ENCODE measurements around the gene MRPL54.

The MRPL54 gene

DNA sequence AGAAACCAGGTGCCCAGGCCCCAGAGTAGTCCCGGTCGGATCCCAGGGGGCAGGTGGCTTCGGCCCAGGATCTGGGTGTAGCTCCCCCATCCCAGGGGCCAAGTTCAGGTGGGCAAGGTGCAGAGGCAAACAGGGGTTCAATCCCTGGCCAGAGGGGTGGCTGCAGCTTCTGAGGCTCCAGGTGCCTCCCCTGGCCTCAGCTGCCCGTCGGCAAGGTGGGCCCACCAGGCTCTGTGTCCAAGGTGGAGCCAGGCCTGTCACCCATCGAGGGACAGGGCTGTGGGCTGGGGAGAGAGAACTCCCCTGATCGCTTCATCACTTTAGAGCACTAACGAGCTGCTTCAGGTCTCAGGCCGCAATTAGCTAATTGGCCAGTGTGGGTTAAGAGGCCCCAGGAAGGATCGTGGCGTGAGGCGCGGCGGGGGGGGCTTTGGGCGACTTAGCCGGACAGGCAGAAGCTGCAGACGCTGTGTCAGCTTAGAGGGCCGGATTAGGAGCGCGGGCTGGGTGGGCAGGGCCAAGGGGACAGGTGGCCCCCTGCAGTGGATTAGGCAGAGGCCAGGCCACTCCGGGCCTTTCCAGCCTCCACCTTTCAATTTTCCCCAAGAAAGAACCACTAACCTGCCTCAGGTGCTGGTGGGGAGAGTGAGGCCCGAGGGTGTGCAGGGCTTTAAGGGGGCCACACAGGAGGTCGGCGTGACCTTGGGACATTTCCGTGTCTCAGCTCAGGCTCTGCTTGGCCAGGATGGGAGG, 12.3 kb downstream of the MRPL54 start:
- H3K4me3 ChIP-seq (ENCODE audit: low read length): no peak overlapping the region
- DNase-seq (ENCODE audit: low read depth): no peak
- TF ChIP-seq, protein P1, sequence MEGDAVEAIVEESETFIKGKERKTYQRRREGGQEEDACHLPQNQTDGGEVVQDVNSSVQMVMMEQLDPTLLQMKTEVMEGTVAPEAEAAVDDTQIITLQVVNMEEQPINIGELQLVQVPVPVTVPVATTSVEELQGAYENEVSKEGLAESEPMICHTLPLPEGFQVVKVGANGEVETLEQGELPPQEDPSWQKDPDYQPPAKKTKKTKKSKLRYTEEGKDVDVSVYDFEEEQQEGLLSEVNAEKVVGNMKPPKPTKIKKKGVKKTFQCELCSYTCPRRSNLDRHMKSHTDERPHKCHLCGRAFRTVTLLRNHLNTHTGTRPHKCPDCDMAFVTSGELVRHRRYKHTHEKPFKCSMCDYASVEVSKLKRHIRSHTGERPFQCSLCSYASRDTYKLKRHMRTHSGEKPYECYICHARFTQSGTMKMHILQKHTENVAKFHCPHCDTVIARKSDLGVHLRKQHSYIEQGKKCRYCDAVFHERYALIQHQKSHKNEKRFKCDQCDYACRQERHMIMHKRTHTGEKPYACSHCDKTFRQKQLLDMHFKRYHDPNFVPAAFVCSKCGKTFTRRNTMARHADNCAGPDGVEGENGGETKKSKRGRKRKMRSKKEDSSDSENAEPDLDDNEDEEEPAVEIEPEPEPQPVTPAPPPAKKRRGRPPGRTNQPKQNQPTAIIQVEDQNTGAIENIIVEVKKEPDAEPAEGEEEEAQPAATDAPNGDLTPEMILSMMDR (IDR thresholded peaks at IDR 0.05; ENCODE audit: insufficient read depth, low read depth, low read length, missing control alignments): no peak

DNA sequence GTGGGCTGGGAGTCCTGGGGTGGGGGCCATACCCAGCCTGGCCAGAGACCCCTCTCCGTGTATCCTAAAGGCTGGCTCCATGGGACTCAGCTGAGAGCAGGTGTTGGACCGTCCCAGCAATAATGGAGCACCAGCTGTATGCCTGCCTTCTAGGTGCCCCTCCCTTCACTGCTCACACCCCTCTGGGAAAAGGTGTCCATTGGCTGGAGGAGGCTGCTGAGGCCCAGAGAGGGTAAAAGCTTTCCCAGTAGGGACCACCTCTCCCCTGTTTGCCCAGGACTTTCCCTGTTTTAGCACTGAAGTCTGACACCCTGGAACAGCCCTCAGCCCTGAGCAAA, 12.9 kb downstream of the MRPL54 start:
- DNase-seq (ENCODE audit: low read depth): no peak
- no peak overlapping the region for H3K4me3 ChIP-seq (ENCODE audit: low read length)
- TF ChIP-seq, protein P1 (IDR thresholded peaks at IDR 0.05; ENCODE audit: insufficient read depth, low read depth, low read length, missing control alignments): no peak

DNA sequence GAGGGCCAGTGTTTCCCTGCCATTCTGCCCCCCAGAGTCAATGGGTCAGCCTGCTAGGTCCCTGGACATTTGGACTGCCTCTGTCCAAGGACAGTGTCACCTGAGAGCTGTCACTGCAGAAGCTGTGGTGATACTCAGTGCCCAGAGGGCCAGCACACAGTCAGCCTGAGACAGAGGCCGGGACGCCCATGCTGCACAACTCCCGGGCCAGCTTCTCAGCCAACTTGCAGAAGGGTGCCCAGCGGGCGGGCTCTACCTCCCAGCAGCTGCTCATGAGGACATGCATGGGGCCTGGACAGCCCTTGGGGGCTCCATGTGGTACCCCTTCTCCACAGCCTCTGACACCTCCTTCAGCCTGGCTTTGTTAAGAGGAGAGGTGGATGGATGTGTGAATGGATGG, 13.3 kb downstream of the MRPL54 start:
- H3K4me3 ChIP-seq (ENCODE audit: low read length): no peak overlapping the region
- no peak for DNase-seq (ENCODE audit: low read depth)
- TF ChIP-seq, protein P1 (IDR thresholded peaks at IDR 0.05; ENCODE audit: insufficient read depth, low read depth, low read length, missing control alignments): no peak

DNA sequence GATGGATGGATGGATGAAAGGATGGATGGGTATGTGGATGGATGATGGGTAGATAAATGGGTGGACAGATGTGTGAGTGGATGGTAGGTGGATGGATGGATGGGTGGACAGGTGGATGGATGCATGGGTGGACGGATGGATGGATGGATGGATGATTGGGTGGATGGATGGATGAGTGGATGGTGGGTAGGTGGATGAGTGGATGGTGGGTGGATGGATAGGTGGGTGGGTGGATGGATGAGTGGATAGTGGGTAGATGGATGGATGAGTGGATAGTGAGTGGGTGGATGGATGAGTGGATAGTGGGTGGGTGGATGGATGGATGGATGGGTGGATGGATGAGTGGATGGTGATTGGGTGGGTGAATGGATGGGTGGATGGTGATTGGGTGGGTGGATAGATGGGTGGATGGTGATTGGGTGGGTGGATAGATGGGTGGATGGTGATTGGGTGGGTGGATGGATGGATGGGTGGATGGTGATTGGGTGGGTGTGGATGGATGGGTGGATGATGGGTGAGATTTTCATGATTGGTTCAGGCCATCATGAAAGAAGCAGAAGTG, 14.1 kb downstream of the MRPL54 start:
- H3K4me3 ChIP-seq (ENCODE audit: low read length): no peak overlapping the region
- TF ChIP-seq, protein P1 (IDR thresholded peaks at IDR 0.05; ENCODE audit: insufficient read depth, low read depth, low read length, missing control alignments): no peak
- no peak for DNase-seq (ENCODE audit: low read depth)

DNA sequence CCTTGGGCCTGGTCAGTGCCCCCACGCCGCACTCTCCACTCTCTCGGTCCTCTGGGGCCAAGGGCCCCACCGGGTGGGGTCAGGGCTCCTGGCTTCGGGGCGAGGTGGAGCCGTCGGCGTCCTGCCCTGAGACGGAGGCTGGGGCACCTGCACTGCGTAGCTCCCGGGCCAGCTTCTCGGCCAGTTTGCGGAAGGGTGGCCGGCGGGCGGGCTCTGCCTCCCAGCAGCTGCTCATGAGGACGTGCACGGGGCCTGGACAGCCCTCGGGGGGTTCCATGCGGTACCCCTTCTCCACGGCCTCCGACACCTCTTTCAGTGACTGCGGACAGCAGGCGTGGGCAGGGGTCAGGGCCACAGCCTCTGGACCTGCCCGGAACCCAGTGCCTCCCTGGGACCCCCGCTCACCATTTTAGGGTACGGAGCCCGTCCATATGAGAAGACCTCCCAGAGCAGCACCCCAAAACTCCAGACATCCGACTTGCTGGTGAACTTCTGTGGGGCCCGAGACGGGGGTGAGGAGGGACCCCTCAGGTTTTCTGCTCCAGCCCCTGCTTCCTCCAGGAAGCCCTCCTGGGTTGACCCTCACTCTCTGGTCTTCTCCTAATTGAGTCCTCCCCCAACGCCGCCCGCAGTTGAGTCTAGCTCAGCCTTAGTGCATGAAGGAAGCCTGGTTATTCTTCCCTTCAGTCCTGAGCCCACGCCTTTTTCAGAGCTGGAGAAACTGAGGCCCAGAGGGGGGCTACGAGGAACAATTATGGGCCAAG, 15.8 kb downstream of the MRPL54 start:
- no peak for DNase-seq (ENCODE audit: low read depth)
- TF ChIP-seq, protein P1 (IDR thresholded peaks at IDR 0.05; ENCODE audit: insufficient read depth, low read depth, low read length, missing control alignments): no peak
- H3K4me3 ChIP-seq (ENCODE audit: low read length): no peak overlapping the region

DNA sequence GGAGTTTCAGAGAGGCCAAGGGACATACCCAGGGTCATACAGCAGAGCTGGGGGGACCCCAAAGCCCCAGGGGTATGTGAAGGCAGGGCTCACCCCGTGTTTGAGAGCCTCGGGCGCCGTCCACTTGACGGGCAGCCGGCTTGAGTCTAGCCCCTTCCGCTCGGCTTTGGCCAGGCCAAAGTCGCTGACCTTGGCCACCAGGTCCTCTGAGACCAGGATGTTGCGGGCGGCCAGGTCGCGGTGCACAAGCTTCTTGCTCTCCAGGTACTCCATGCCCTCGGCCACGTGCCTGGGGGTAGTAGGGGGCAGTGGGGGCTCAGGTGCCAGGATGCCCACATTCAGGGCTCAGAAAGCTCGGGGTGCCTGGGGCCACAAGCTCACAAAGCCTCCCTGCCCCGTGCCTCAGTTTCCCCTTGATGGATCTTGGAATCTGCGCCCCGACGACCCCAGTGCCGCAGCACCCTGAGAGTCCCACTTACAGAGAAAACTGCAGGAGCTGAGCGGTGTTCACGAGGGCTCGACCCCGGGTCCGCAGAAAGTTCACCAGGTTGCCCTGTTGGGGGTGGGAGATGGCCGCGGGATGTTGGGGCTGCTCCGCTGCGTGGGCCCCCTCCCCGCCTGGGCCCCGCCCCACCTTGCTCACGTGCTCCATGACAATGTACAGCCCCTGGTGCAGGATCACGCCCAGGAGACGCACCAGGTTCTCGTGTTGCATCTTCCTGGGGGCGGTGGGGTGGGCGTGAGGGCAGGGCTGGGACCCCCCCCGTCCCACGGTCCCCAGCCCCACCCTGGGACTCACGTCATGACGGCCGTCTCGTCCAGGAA, 16.6 kb downstream of the MRPL54 start:
- TF ChIP-seq, protein P1 (IDR thresholded peaks at IDR 0.05; ENCODE audit: insufficient read depth, low read depth, low read length, missing control alignments): no peak
- no peak overlapping the region for H3K4me3 ChIP-seq (ENCODE audit: low read length)
- no peak for DNase-seq (ENCODE audit: low read depth)

All from epithelial cell of esophagus (primary cell).